A549 treated with AZD2906 at 1 μM for 4 hours (cell line): ENCODE results near the gene SRPK1. TPM values are rescaled to one million over a fixed set of nuclear protein-coding genes. Genes with fewer than 3 reads are reported as not detected.

ENCODE experiments used
- total RNA-seq: library from RNA; stranded (reverse); fragments of 200-300 nt; extraction: Qiagen RNA extraction; gene quantifications from 5 replicates; pipeline ENCODE4 v1.2.3, GENCODE V29; 2022

The SRPK1 gene
- total RNA-seq = 24.9 to 55.6 TPM (median 29.7 TPM) in 5 replicates

DNA sequence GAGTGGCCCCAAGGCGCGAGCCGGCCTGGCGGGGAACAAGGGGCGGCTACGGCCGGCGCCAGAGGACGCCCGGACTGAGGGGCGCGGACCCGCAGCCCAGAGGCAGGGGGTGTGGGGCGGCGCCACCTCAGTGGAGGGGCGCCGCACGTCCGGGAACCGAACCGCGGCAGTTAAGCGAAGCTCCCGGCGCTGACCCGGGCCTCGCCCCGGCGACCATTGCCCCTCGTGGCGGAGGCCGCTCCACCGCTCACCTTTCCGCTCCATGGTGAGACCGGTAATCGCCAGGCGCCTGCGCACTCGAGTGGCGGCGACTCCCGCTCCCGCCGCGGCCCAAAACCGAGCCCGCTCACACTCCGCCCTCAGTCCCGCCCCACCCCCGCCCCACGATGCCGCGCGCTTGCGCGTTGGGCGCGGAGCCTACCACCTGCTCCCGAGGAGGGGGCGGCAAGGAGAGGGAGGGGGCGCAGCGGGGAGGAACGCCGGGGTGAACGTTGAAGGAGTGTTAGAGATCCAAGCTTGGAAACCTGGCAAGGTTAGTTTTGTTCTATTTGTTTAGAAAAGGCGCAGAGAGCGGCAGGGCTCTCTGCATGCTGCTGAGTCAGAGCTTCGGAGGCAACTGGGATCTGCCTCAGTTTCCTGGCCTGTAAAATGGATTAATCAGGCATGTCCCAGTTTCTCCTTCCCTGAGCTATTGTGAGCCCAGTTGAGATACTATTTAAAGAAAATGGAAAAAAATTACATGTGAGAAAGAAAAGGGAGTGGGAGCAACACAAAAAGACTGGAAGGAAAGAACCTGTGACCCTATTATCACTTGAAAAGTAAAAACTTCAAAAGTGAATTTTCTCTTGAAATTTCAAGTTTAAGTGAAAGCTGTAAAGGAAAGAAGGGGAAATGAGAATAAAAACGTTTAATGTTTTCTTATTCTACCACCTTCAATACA, at the start of gene SRPK1:
SRPK1 (minus strand) TSS at position 306 of the 940 bp plus-strand sequence; CDS start at position 264, 42 bp downstream.

DNA sequence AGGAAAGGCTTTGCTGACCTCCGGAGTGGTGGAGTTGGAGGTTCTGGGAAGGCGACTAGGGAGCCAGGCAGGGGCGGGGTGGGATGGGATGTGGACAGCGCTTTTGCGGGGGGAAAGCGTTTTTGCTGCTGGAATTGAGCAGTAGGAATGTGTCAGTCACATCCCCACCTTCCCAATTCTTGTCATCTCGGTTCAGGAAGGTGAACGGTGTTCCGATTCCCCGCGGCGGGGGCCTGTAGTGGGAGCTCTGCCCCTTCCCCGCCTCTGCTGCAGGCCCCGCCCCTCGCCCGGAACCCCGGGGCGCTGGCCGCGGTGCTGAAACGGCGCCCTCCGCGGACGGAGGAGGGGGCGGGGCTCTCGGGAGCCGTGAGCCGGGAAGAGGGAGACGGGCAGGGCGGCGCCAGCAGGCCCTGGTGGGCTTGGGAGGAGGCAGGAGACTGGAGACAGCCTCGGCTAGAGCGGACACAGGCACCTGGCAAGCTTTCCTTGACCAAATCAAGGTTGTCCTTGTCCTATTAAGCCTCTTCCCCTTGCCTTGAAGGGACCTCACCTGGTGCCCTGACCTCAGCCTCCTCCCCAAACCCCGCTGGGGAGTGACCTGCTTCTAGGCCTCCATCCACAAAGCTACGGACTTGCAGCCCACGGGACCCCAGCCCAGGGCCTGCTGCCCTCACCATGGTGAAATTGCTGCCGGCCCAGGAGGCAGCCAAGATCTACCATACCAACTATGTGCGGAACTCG, 115.7 kb downstream of the SRPK1 start, which contains the start of gene LHFPL5:
LHFPL5 (plus strand) TSS at position 357 of the 741 bp plus-strand sequence; CDS start at position 676, 319 bp downstream.

Other genes with a start within 250 kb of the SRPK1 start
- 137 to 191 TPM (median 163 TPM) in 5 replicates for gene FKBP5, start 232.2 kb downstream of the SRPK1 start, total RNA-seq
- gene ARMC12, start 184.1 kb downstream of the SRPK1 start, total RNA-seq = 0.55 to 1.3 TPM (median 0.88 TPM) in 5 replicates
- gene CLPSL2, start 144.5 kb downstream of the SRPK1 start, total RNA-seq = 0.53 to 2.0 TPM (median 1.00 TPM) in 5 replicates
- gene CLPSL1, start 140.1 kb downstream of the SRPK1 start, total RNA-seq = not detected in 5 replicates
- not detected in 5 replicates for gene CLPS, start 123.8 kb downstream of the SRPK1 start, total RNA-seq
- 0.15 to 0.23 TPM (median 0.21 TPM) in 4 of 5 replicates, not detected in the other for gene LHFPL5, start 115.7 kb downstream of the SRPK1 start, total RNA-seq
- 0.02 to 0.07 TPM in 2 of 5 replicates, not detected in the others for gene SLC26A8, start 103.5 kb upstream of the SRPK1 start, total RNA-seq
- gene MAPK14, start 106.7 kb upstream of the SRPK1 start, total RNA-seq = 23.5 to 28.4 TPM (median 26.4 TPM) in 5 replicates
- gene MAPK13, start 209.4 kb upstream of the SRPK1 start, total RNA-seq = 0.43 to 0.98 TPM (median 0.48 TPM) in 5 replicates